H1 (cell line): ENCODE results near the gene RAB40B. TPM values are rescaled to one million over a fixed set of nuclear protein-coding genes. Genes with fewer than 3 reads are reported as not detected.

Source experiments
- CTCF ChIA-PET: fragments of 300-600 bp; sonication (Branson Sonifier 250); formaldehyde crosslinking; loops from one replicate; lab custom pipeline; 2021; ENCODE audit not compliant: partially characterized antibody; lab: Charles Lee
- POLR2A ChIA-PET: fragments of 300-600 bp; sonication (Branson Sonifier 250); formaldehyde crosslinking; loops from one replicate; lab custom pipeline; 2021; ENCODE audit warnings: inconsistent platforms; ENCODE audit not compliant: partially characterized antibody; lab: Charles Lee
- DNase-seq, 2 experiments: peaks; one replicate each; pipeline versions ENCODE4 v3.0.0 to v3.0.0-alpha.2; 2010 to 2022; ENCODE audit warnings: low spot score in 2 of 2, low read depth in 1 of 2, mixed read lengths in 1 of 2
- FAIRE-seq: peaks from 2 replicates; lab custom pipeline; 2011; peaks lifted over from hg19 to GRCh38; lab: Jason Lieb, UNC
- H2AFZ ChIP-seq: 2 replicates; pipeline ENCODE4 v1.8.1; 2012; ENCODE audit warnings: low read length, inconsistent platforms
- H2AK5ac ChIP-seq: 2 replicates; pipeline ENCODE4 v1.6.1; 2013; ENCODE audit warnings: low read depth, low read length
- H2BK120ac ChIP-seq: replicated peaks from 2 replicates; pipeline ENCODE3; 2013; ENCODE audit warnings: low read depth, low read length, inconsistent platforms
- H2BK12ac ChIP-seq: 2 replicates; pipeline ENCODE4 v1.6.1; 2013; ENCODE audit warnings: low read depth, low read length
- H2BK15ac ChIP-seq: 2 replicates; pipeline ENCODE4 v1.6.1; 2013; ENCODE audit warnings: low read length
- H2BK20ac ChIP-seq: 2 replicates; pipeline ENCODE4 v1.6.1; 2013; ENCODE audit warnings: low read length
- H2BK5ac ChIP-seq: 2 replicates; pipeline ENCODE4 v1.6.1; 2013; ENCODE audit warnings: low read depth, low read length
- H3K14ac ChIP-seq: 2 replicates; pipeline ENCODE4 v1.6.1; 2013; ENCODE audit warnings: inconsistent platforms; ENCODE audit not compliant: insufficient read length
- H3K18ac ChIP-seq: 2 replicates; pipeline ENCODE4 v1.6.1; 2013; ENCODE audit warnings: low read length; ENCODE audit errors: extremely low read depth
- H3K23ac ChIP-seq: 2 replicates; pipeline ENCODE4 v1.6.1; 2013; ENCODE audit warnings: inconsistent platforms; ENCODE audit not compliant: insufficient read length
- H3K23me2 ChIP-seq: 2 replicates; pipeline ENCODE4 v1.6.1; 2013; ENCODE audit warnings: low read depth, low read length
- H3K27ac ChIP-seq: 2 replicates; pipeline ENCODE4 v1.6.1; 2011; ENCODE audit warnings: low read depth, low read length, inconsistent platforms
- H3K27me3 ChIP-seq, 4 experiments: replicated peaks in 1 of 4; 1 replicate in 1 of 4; 2 replicates in 3 of 4; pipeline versions ENCODE4 v1.6.1 to v1.8.1; 2011 to 2013; ENCODE audit warnings: low read length in 3 of 4, mild to moderate bottlenecking in 3 of 4, inconsistent platforms in 2 of 4, mixed read lengths in 2 of 4, moderate library complexity in 1 of 4; ENCODE audit not compliant: control insufficient read depth in 3 of 4, insufficient read depth in 3 of 4; ENCODE audit errors: extremely low read depth in 1 of 4
- H3K36me3 ChIP-seq, 4 experiments: 2 replicates each; pipeline versions ENCODE4 v1.6.1 to v1.8.1; 2011 to 2013; ENCODE audit warnings: mild to moderate bottlenecking in 4 of 4, low read length in 3 of 4, moderate library complexity in 2 of 4, control low read depth in 1 of 4, inconsistent platforms in 1 of 4; ENCODE audit not compliant: insufficient read depth in 4 of 4, control insufficient read depth in 2 of 4
- H3K4ac ChIP-seq: replicated peaks from 2 replicates; pipeline ENCODE3; 2013; ENCODE audit warnings: low read length, low read depth, mixed read lengths, inconsistent platforms; ENCODE audit not compliant: insufficient read length
- H3K4me1 ChIP-seq, 4 experiments: replicated peaks in 1 of 4; 1 replicate in 1 of 4; 2 replicates in 3 of 4; pipeline versions ENCODE4 v1.6.1 to v1.8.1; 2011 to 2013; ENCODE audit warnings: low read length in 3 of 4, inconsistent platforms in 2 of 4, mixed read lengths in 1 of 4; ENCODE audit not compliant: insufficient read depth in 4 of 4, control insufficient read depth in 3 of 4
- H3K4me2 ChIP-seq, 2 experiments: 2 replicates each; pipeline versions ENCODE4 v1.6.1 to v1.8.1; 2011 to 2013; ENCODE audit warnings: low read depth in 2 of 2, low read length in 2 of 2, control low read depth in 1 of 2, inconsistent platforms in 1 of 2, mild to moderate bottlenecking in 1 of 2; ENCODE audit not compliant: insufficient read depth in 1 of 2
- H3K4me3 ChIP-seq, 4 experiments: fragments of 200-600, 300-600 bp in 1 of 4; sonication (generic), shearing (Covaris generic), sonication (Bioruptor Twin) in 1 of 4; 2 replicates each; pipeline versions ENCODE4 v1.5.1 to v1.8.1; 2011 to 2016; ENCODE audit warnings: low read length in 4 of 4, low read depth in 3 of 4, control low read depth in 2 of 4, inconsistent platforms in 2 of 4, mild to moderate bottlenecking in 2 of 4, mixed read lengths in 1 of 4, moderate library complexity in 1 of 4; ENCODE audit not compliant: insufficient read depth in 2 of 4; ENCODE audit errors: extremely low read depth in 1 of 4
- H3K56ac ChIP-seq: replicated peaks from 2 replicates; pipeline ENCODE3; 2013; ENCODE audit warnings: low read depth, mild to moderate bottlenecking, mixed read lengths, low read length, inconsistent platforms; ENCODE audit not compliant: insufficient read length
- H3K79me1 ChIP-seq: 2 replicates; pipeline ENCODE4 v1.6.1; 2013; ENCODE audit warnings: low read depth, low read length, control low read depth
- H3K79me2 ChIP-seq, 2 experiments: 2 replicates each; pipeline versions ENCODE4 v1.6.1 to v1.8.1; 2012 to 2013; ENCODE audit warnings: low read length in 2 of 2, mild to moderate bottlenecking in 2 of 2, inconsistent platforms in 1 of 2; ENCODE audit not compliant: insufficient read depth in 2 of 2, control insufficient read depth in 1 of 2
- H3K9ac ChIP-seq, 4 experiments: replicated peaks in 1 of 4; 1 replicate in 1 of 4; 2 replicates in 3 of 4; pipeline versions ENCODE4 v1.6.1 to v1.8.1; 2011 to 2013; ENCODE audit warnings: low read depth in 3 of 4, low read length in 3 of 4, control low read depth in 2 of 4, mild to moderate bottlenecking in 2 of 4, moderate library complexity in 2 of 4, inconsistent platforms in 1 of 4; ENCODE audit errors: extremely low read depth in 1 of 4
- H3K9me3 ChIP-seq, 2 experiments: 2 replicates each; pipeline versions ENCODE4 v1.6.1 to v1.8.1; 2012 to 2013; ENCODE audit warnings: mild to moderate bottlenecking in 2 of 2, moderate library complexity in 2 of 2, control low read depth in 1 of 2, inconsistent platforms in 1 of 2, low read depth in 1 of 2, low read length in 1 of 2, mixed read lengths in 1 of 2; ENCODE audit not compliant: insufficient read depth in 2 of 2
- H4K20me1 ChIP-seq, 2 experiments: replicated peaks in 1 of 2; 2 replicates each; pipeline versions ENCODE3 to v1.8.1; 2011 to 2013; ENCODE audit warnings: inconsistent platforms in 2 of 2, low read length in 2 of 2, mild to moderate bottlenecking in 1 of 2; ENCODE audit not compliant: insufficient read depth in 2 of 2, control insufficient read depth in 1 of 2
- H4K5ac ChIP-seq: 2 replicates; pipeline ENCODE4 v1.6.1; 2013; ENCODE audit warnings: low read length, low read depth, mixed read lengths, inconsistent platforms; ENCODE audit not compliant: insufficient read length
- H4K8ac ChIP-seq: 2 replicates; pipeline ENCODE4 v1.8.0; 2013; ENCODE audit warnings: mild to moderate bottlenecking, moderate library complexity, low read length, inconsistent platforms; ENCODE audit not compliant: insufficient read depth; ENCODE audit errors: extremely low read depth
- H4K91ac ChIP-seq: replicated peaks from 2 replicates; pipeline ENCODE3; 2013; ENCODE audit warnings: low read length, mixed read lengths, inconsistent platforms; ENCODE audit not compliant: insufficient read length
- CHD2 ChIP-seq: IDR thresholded peaks from 2 replicates; pipeline ENCODE4 v1.6.1; 2012; ENCODE audit warnings: low read length, improper control_type of control experiment
- GTF2F1 ChIP-seq: IDR thresholded peaks from 2 replicates; pipeline ENCODE4 v1.6.1; 2012; ENCODE audit warnings: low read depth, low read length, improper control_type of control experiment, borderline replicate concordance
- JUND ChIP-seq: IDR thresholded peaks from 2 replicates; pipeline ENCODE4 v1.6.1; 2011; ENCODE audit warnings: mild to moderate bottlenecking, improper control_type of control experiment, low read length
- KDM1A ChIP-seq: fragments of 200-600, 300-600 bp; sonication (generic); IDR thresholded peaks from 2 replicates; pipeline ENCODE4 v1.7.1; 2016; ENCODE audit warnings: mild to moderate bottlenecking, low read length, borderline replicate concordance
- KDM4A ChIP-seq: IDR thresholded peaks from one replicate; pipeline ENCODE4 v1.7.1; 2012; ENCODE audit warnings: low read depth, mild to moderate bottlenecking, moderate library complexity, low read length, inconsistent platforms; ENCODE audit not compliant: severe bottlenecking
- MAFK ChIP-seq: IDR thresholded peaks from 2 replicates; pipeline ENCODE4 v1.6.1; 2012; ENCODE audit warnings: low read depth, mild to moderate bottlenecking, improper control_type of control experiment, low read length
- RBBP5 ChIP-seq: IDR thresholded peaks from 2 replicates; pipeline ENCODE4 v1.7.1; 2012; ENCODE audit warnings: low read depth, mild to moderate bottlenecking, inconsistent platforms, low read length, moderate library complexity, borderline replicate concordance
- RFX5 ChIP-seq: IDR thresholded peaks from 2 replicates; pipeline ENCODE4 v1.6.1; 2011; ENCODE audit warnings: low read depth, low read length, improper control_type of control experiment, borderline replicate concordance
- RXRA ChIP-seq: IDR thresholded peaks from 2 replicates; pipeline ENCODE4 v1.6.1; 2011; ENCODE audit warnings: low read depth, mild to moderate bottlenecking, low read length, moderate library complexity; ENCODE audit not compliant: insufficient read depth
- SAP30 ChIP-seq: fragments of 300-600 bp; sonication (generic); IDR thresholded peaks from 2 replicates; pipeline ENCODE4 v1.7.1; 2012; ENCODE audit warnings: low read length, moderate library complexity, mild to moderate bottlenecking, inconsistent platforms; ENCODE audit not compliant: insufficient read depth, insufficient replicate concordance
- SIRT6 ChIP-seq: IDR thresholded peaks from one replicate; pipeline ENCODE4 v1.7.1; 2012; ENCODE audit warnings: low read length, inconsistent platforms
- TAF1 ChIP-seq: IDR thresholded peaks from 2 replicates; pipeline ENCODE4 v1.6.1; 2011; ENCODE audit warnings: mild to moderate bottlenecking, low read depth, low read length
- WGBS, 2 experiments: shearing (Covaris generic) in 1 of 2; methylation state at CpG; one replicate each; pipeline versions ENCODE4 v1.1.6 to v1.1.7; 2013 to 2015; ENCODE audit warnings: low lambda C conversion rate in 2 of 2, mixed read lengths in 2 of 2, inconsistent platforms in 1 of 2, low coverage in 1 of 2, missing lambda C conversion rate in 1 of 2; ENCODE audit not compliant: insufficient replicate concordance in 2 of 2, insufficient coverage in 1 of 2, insufficient read length in 1 of 2; ENCODE audit errors: extremely low coverage in 1 of 2, missing lambda C conversion rate in 1 of 2; 5-methylcytosine and 5-hydroxymethylcytosine counted together
- polyA plus RNA-seq, 7 experiments: library from polyadenylated mRNA; depleted of rRNA in 3 of 7; stranded (reverse) in 5 of 7; unstranded in 2 of 7; fragments of >200 nt in 5 of 7; fragments of 200-250 nt in 2 of 7; gene quantifications; 1 replicate in 5 of 7; 2 replicates in 1 of 7; 4 replicates in 1 of 7; pipeline versions ENCODE4 v1.2.1 to v1.2.3, GENCODE V29; 2011 to 2013; ENCODE audit warnings: missing spikeins in 2 of 7, mixed read lengths in 2 of 7
- total RNA-seq: library from RNA; stranded (reverse); fragmentation: NEBNext Ultra II Directional; extraction: Animal tissue kit (Norgen Biotek cat#: 25700); gene quantifications from 2 replicates; pipeline ENCODE4 v1.2.1, GENCODE V29; 2021
- TF ChIP-seq, protein P1 (sequence below): IDR thresholded peaks from 2 replicates; pipeline ENCODE4 v1.6.1; 2012; ENCODE audit warnings: low read length, inconsistent platforms

Gene RAB40B
- total and polyA plus RNA-seq, 2 of the 8 experiments (the other 6 are each of a cell fraction or from before 2014, with no cell fraction given) = 3.1 to 4.6 TPM

DNA sequence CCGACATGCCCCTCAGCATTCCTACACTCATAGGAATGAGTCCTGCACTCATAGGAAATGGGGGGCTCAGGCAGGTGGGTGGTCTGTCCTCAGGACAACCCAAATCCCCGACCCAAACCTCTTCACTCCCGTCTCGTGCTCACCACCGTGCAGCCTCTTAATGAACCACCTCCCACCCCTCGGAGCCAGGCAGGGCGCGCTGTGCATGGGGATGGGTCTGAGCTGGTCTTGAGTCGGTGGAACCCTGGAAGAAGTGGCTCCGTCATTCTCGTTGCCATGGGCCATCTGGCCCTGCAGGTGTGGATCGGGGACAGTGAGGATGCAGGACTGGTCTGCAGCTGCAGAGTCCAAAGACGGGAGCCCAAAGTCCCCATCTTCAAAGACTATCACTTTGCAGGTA, 6.4 kb upstream of the RAB40B start:
- ChIA-PET CTCF (interaction anchor here (1.9 kb wide), 1 partner anchor 71 kb away, joined by 4 read pairs; no protein-coding TSS in a partner anchor), POLR2A (interaction anchor here (1.1 kb wide), 1 partner anchor 10 kb away, joined by 3 read pairs; no protein-coding TSS in a partner anchor)
- no peaks in the 10 kb centered on the region for H3K9me3 ChIP-seq
- no peak overlapping the region for H2BK20ac ChIP-seq
- no peak overlapping the region for H3K14ac ChIP-seq
- no peak overlapping the region for H3K18ac ChIP-seq
- H2BK15ac ChIP-seq = no peak overlapping the region
- H4K8ac ChIP-seq = no peak overlapping the region; the same call in 1 of the 2 replicates
- no peak overlapping the region for H3K56ac ChIP-seq
- H2BK120ac ChIP-seq = no peak overlapping the region
- H3K23me2 ChIP-seq = no peaks in the 10 kb centered on the region
- 0 out of 7 replicates have a peak, but pooled peaks cover 0 to 5% (median 0%) of the 10 kb centered on the region in 4 experiments for H3K27me3 ChIP-seq
- H3K4me1 ChIP-seq = no peaks in the 10 kb centered on the region
- no peak overlapping the region for H3K4me2 ChIP-seq
- H2AK5ac ChIP-seq = no peak overlapping the region
- no peak overlapping the region for H3K9ac ChIP-seq
- peak overlapping the region; percentile 27 for H4K91ac ChIP-seq
- H2BK12ac ChIP-seq = no peak overlapping the region
- H3K27ac ChIP-seq = no peak overlapping the region
- no peaks in the 10 kb centered on the region for H4K20me1 ChIP-seq
- H3K36me3 ChIP-seq = no peaks in the 10 kb centered on the region
- no peak overlapping the region for H2BK5ac ChIP-seq
- H2AFZ ChIP-seq = no peak overlapping the region
- no peak overlapping the region for H3K23ac ChIP-seq
- H3K79me2 ChIP-seq = no peaks in the 10 kb centered on the region
- FAIRE-seq = no peak
- H3K79me1 ChIP-seq = no peaks in the 10 kb centered on the region
- no peak for DNase-seq
- no peak overlapping the region for H3K4me3 ChIP-seq
- WGBS, 2 experiments = 78% methylated on average over 13 of the region's 13 CpGs; no CpG with 5 or more reads in 1 of the 2 experiments
- H3K4ac ChIP-seq = no peak overlapping the region
- no peak overlapping the region for H4K5ac ChIP-seq
- TF ChIP-seq MAFK (no peak), RFX5 (no peak), SAP30 (no peak), GTF2F1 (no peak), TAF1 (no peak), RXRA (no peak), KDM4A (no peak), RBBP5 (no peak), JUND (no peak), SIRT6 (no peak), KDM1A (no peak), CHD2 (no peak)
- TF ChIP-seq, protein P1, sequence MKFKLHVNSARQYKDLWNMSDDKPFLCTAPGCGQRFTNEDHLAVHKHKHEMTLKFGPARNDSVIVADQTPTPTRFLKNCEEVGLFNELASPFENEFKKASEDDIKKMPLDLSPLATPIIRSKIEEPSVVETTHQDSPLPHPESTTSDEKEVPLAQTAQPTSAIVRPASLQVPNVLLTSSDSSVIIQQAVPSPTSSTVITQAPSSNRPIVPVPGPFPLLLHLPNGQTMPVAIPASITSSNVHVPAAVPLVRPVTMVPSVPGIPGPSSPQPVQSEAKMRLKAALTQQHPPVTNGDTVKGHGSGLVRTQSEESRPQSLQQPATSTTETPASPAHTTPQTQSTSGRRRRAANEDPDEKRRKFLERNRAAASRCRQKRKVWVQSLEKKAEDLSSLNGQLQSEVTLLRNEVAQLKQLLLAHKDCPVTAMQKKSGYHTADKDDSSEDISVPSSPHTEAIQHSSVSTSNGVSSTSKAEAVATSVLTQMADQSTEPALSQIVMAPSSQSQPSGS = no peak
